Upper lobe of right lung (tissue), 1 donor: ENCODE results near the gene KIFBP. TPM values are rescaled to one million over a fixed set of nuclear protein-coding genes. Genes with fewer than 3 reads are reported as not detected.
"Not testable (repeated sequence)": the region's sequence is repeated elsewhere in the genome, so short reads cannot be mapped to it uniquely, and the experiment has no call there.

Source experiments
- ATAC-seq: fragments of 200-7000 bp; cut with Tn5 transposase; one replicate; pipeline ENCODE4 v1.9.1; 2020; ENCODE audit warnings: mild to moderate bottlenecking, moderate library complexity
- DNase-seq: peaks from one replicate; pipeline ENCODE4 v3.0.0-alpha.2; 2020
- H3K27ac ChIP-seq: fragments of 200-600 bp; one replicate; pipeline ENCODE4 v1.8.0; 2022
- H3K27me3 ChIP-seq: fragments of 200-600 bp; one replicate; pipeline ENCODE4 v1.8.0; 2022; ENCODE audit warnings: mild to moderate bottlenecking
- H3K36me3 ChIP-seq: fragments of 200-600 bp; one replicate; pipeline ENCODE4 v1.8.0; 2022
- H3K4me1 ChIP-seq: fragments of 200-600 bp; one replicate; pipeline ENCODE4 v1.8.0; 2022
- H3K4me3 ChIP-seq: fragments of 200-600 bp; one replicate; pipeline ENCODE4 v1.8.0; 2022; ENCODE audit warnings: mild to moderate bottlenecking
- H3K9me3 ChIP-seq: fragments of 200-600 bp; one replicate; pipeline ENCODE4 v1.8.0; 2022
- intact Hi-C: fragments of 100-400 bp; cut with DNase I; formaldehyde crosslinking; loops from one replicate; pipeline ENCODE4 v1.11.0; 2022
- long read RNA-seq: library from polyadenylated mRNA; unstranded; transcript quantifications from one replicate; pipeline ENCODE4 v2.0.0, GENCODE V29; 2021
- total RNA-seq: library from RNA; stranded (reverse); fragmentation: NEBNext Ultra II Directional; extraction: Animal tissue kit (Norgen Biotek cat#: 25700); gene quantifications from one replicate; pipeline ENCODE4 v1.2.1, GENCODE V29; 2021
- TF ChIP-seq, protein P1 (sequence below): fragments of 200-600 bp; IDR thresholded peaks from one replicate; pipeline ENCODE4 v1.8.0; 2022; ENCODE audit warnings: antibody characterized with exemption
- donor health status: DM: no; HTN: yes; CAD: no; lungs with severe emphysema.

Gene KIFBP, protein sequence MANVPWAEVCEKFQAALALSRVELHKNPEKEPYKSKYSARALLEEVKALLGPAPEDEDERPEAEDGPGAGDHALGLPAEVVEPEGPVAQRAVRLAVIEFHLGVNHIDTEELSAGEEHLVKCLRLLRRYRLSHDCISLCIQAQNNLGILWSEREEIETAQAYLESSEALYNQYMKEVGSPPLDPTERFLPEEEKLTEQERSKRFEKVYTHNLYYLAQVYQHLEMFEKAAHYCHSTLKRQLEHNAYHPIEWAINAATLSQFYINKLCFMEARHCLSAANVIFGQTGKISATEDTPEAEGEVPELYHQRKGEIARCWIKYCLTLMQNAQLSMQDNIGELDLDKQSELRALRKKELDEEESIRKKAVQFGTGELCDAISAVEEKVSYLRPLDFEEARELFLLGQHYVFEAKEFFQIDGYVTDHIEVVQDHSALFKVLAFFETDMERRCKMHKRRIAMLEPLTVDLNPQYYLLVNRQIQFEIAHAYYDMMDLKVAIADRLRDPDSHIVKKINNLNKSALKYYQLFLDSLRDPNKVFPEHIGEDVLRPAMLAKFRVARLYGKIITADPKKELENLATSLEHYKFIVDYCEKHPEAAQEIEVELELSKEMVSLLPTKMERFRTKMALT
- total RNA-seq: 21.4 TPM
- long read RNA-seq, transcript KIF1BP-201 (7 exons, 2,544 nt): major isoform, 35 of 40 reads
- long read RNA-seq, partial matches to known transcripts: 2 of 40 reads
- long read RNA-seq, other reads (novel, unspliced or antisense): 1 of 40 reads

DNA sequence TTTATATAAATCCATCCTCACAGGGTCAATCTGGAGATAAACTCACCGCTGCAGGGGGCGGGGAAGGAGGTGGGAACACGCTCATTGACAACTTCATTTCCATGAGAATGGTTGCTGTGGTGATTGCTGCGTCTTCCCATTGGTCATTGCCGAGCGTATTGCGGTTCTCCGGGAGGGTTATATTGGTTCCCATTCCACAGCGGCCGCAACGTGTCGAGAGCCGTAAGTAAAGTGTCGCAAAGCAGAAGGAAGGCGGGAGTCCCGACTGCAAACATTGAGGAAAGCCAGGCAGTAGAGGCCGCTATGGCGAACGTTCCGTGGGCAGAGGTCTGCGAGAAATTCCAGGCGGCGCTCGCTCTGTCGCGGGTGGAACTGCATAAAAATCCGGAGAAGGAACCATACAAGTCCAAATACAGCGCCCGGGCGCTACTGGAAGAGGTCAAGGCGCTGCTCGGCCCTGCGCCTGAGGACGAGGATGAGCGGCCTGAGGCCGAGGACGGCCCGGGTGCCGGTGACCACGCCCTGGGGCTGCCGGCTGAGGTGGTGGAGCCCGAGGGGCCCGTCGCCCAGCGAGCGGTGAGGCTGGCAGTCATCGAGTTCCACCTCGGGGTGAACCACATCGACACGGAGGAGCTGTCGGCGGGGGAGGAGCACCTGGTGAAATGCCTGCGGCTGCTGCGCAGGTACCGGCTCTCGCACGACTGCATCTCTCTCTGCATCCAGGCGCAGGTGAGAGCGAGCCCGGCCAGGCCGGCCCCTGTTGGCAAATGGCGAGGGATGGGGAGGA lies at the start of gene KIFBP:
Gene KIFBP, plus strand, starts transcription at position 274 of the 787 bp plus-strand sequence. Its CDS starts 30 bp downstream, at position 304.
- H3K36me3 ChIP-seq: peaks cover 21% of the 10 kb centered on the region
- H3K4me3 ChIP-seq: peak within 1 kb of the TSS; percentile 89
- intact Hi-C loops: no loop called here
- H3K4me1 ChIP-seq: peaks cover 40% of the 10 kb centered on the region
- ATAC-seq (peak; percentile 98), DNase-seq (peak; percentile 92)
- TF ChIP-seq, protein P1, sequence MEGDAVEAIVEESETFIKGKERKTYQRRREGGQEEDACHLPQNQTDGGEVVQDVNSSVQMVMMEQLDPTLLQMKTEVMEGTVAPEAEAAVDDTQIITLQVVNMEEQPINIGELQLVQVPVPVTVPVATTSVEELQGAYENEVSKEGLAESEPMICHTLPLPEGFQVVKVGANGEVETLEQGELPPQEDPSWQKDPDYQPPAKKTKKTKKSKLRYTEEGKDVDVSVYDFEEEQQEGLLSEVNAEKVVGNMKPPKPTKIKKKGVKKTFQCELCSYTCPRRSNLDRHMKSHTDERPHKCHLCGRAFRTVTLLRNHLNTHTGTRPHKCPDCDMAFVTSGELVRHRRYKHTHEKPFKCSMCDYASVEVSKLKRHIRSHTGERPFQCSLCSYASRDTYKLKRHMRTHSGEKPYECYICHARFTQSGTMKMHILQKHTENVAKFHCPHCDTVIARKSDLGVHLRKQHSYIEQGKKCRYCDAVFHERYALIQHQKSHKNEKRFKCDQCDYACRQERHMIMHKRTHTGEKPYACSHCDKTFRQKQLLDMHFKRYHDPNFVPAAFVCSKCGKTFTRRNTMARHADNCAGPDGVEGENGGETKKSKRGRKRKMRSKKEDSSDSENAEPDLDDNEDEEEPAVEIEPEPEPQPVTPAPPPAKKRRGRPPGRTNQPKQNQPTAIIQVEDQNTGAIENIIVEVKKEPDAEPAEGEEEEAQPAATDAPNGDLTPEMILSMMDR: peak; percentile 47
- no peaks in the 10 kb centered on the region for H3K9me3 ChIP-seq
- H3K27me3 ChIP-seq: no peaks in the 10 kb centered on the region
- H3K27ac ChIP-seq: peak within 1 kb of the TSS; percentile 83

DNA sequence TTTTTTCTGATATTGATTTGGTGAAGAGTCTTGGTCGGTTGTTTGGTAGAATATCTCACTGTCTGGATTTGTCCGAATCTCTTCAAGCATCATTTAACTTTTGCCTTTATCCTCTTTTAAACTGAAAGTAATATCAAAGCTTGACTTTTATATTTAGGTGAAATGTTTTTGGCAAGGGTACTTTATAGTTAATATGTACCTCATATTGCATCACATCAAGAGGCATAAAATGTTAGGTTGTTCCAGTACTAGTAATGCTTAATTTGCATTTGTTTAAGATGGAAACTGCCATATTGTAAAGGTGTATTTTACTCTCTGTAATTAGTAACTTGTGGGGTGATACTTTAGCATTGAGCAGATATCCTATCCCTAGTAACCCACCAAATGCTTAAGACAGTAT lies 49.7 kb upstream of the KIFBP start:
- no peaks in the 10 kb centered on the region for H3K27me3 ChIP-seq
- no peak for ATAC-seq
- TF ChIP-seq, protein P1: no peak
- intact Hi-C loops: no loop called here
- no peaks in the 10 kb centered on the region for H3K4me1 ChIP-seq
- peaks cover 97% of the 10 kb centered on the region for H3K36me3 ChIP-seq
- H3K27ac ChIP-seq: no peak overlapping the region
- no peaks in the 10 kb centered on the region for H3K9me3 ChIP-seq
- DNase-seq: no peak
- no peak overlapping the region for H3K4me3 ChIP-seq

DNA sequence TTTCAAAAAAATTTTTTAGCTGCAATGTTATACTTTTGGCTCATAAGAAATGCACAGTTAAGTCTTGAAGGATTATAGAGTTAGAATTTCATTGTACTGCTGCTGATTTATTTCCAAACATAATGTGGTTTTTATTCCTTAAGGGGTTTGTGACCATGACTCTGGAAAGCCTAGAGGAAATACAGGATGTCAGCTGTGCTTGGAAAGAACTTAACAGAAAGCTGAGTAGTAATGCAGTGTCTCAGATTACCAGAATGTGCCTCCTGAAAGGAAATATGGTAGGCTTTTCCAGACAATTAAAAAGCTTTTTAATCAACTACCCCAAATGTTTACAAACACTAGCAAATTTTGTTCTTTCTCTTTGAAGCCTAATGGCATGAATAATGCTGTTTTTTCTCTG lies 47.7 kb upstream of the KIFBP start:
- H3K9me3 ChIP-seq, ATAC-seq, H3K27ac ChIP-seq, DNase-seq, intact Hi-C loops, H3K4me3 ChIP-seq, H3K27me3 ChIP-seq, H3K4me1 ChIP-seq: not testable (repeated sequence)
- H3K36me3 ChIP-seq: peaks cover 96% of the 10 kb centered on the region

DNA sequence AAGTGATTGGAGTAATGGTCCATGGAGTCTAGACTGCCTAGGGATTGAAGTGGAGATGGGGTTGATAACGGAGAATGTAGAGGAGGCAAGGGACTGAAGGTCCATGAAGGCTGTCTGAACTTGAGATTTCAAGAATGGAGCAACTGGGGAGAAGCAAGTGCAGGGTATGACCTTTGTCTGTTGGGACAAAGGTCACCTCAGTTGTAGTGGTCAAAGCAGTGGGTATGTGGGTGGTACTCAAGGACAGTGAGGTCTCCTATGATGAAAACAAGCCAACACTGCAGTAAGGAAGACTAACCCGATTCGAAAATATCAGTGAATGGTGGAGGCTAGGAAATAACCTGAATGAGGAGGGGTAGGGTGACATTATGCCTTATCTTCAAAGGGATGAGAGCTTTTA lies 38.0 kb upstream of the KIFBP start:
- peaks cover 47% of the 10 kb centered on the region for H3K36me3 ChIP-seq
- H3K9me3 ChIP-seq: no peaks in the 10 kb centered on the region
- DNase-seq (no peak), ATAC-seq (peak; percentile 16)
- no peaks in the 10 kb centered on the region for H3K27me3 ChIP-seq
- H3K4me1 ChIP-seq: peaks cover 7% of the 10 kb centered on the region
- intact Hi-C loops: no loop called here
- no peak overlapping the region for H3K4me3 ChIP-seq
- TF ChIP-seq, protein P1: no peak
- H3K27ac ChIP-seq: no peak overlapping the region

DNA sequence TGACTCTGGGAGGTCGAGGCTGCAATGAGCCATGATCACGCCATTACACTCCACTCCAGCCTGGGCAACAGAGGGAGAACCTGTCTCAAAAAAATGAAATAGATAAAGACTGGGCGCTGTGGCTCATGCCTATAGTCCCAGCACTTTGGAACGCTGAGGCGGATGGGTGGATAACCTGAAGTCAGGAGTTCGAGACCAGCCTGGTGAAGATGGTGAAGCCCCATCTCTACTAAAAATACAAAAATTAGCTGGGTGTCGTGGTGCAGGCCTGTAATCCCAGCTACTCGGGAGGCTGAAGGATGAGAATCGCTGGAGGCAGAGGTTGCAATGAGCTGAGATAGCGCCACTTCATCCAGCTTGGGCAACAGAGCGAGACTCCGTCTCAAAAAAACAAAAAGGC lies 33.7 kb upstream of the KIFBP start:
- H3K4me3 ChIP-seq: no peak overlapping the region

More for the DNA sequence above, 33.7 kb upstream of the KIFBP start:
- DNase-seq (no peak), ATAC-seq (no peak)
- peaks cover 9% of the 10 kb centered on the region for H3K36me3 ChIP-seq
- H3K4me1 ChIP-seq: peaks cover 24% of the 10 kb centered on the region
- H3K9me3 ChIP-seq: no peaks in the 10 kb centered on the region
- intact Hi-C loops: no loop called here
- no peak overlapping the region for H3K27ac ChIP-seq
- TF ChIP-seq, protein P1: no peak
- H3K27me3 ChIP-seq: no peaks in the 10 kb centered on the region
